Measurements from ENCODE around the gene GPRC5B.

Gene GPRC5B, protein sequence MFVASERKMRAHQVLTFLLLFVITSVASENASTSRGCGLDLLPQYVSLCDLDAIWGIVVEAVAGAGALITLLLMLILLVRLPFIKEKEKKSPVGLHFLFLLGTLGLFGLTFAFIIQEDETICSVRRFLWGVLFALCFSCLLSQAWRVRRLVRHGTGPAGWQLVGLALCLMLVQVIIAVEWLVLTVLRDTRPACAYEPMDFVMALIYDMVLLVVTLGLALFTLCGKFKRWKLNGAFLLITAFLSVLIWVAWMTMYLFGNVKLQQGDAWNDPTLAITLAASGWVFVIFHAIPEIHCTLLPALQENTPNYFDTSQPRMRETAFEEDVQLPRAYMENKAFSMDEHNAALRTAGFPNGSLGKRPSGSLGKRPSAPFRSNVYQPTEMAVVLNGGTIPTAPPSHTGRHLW

DNA sequence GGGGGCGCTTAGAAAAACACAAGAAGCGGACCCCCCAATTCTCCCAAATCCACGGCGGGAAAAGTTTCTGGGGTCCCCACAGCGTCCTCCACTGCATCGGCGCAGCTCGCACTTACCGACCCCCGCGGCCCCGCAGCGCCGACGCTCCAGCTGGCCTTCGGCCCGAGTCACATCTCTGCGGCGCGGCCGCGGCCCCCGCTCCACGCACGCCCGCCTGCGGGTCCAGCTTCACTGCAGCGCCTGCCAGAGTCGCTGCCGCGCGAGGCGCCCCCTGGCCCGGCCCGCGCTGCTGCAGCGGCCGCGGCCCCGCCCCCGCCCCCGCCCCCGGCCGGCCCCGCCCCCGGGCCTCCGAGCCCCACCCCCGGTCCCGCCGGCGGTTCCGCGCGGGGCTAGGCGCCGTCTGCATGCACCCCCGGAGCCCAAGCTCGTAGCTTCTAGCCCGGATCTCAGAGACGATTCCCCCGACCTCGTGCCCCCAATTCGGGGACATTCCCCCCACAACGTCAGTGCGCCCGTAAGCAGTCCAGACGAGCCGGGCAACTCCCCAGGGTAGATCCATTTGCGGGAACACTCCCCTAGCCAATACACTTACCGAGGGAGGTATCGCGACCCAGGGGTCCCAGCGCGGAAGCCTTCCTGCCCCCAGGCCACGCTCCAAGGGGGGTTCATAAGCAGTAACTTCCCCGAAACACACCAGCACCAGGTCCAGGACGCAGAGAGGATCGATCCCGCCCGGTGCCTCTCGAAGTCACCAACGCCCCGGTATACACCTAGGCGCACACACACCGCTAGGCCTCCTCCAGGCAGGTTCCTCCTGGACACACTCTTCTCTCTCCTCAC, at the start of gene GPRC5B:
TSS of gene GPRC5B (minus strand) at position 238 of the 840 bp plus-strand sequence. CDS start 12,003 bp downstream, outside the sequence.
- H3K4me3 ChIP-seq (ENCODE audit: low read length in 2 of 2), result peak within 1 kb of the TSS; percentile 70 to 75
- H3K36me3 ChIP-seq (ENCODE audit: control insufficient read depth in 2 of 2, insufficient read depth in 2 of 2, low read length in 2 of 2), result no peaks in the 10 kb centered on the region
- no peaks in the 10 kb centered on the region for H3K9me3 ChIP-seq (ENCODE audit: control insufficient read depth in 2 of 2, low read length in 2 of 2)
- peaks cover 17 to 38% of the 10 kb centered on the region in 2 donors for H3K27me3 ChIP-seq (ENCODE audit: control insufficient read depth in 1 of 2, insufficient read depth in 2 of 2, low read length in 2 of 2)
- H3K4me1 ChIP-seq (ENCODE audit: control insufficient read depth, insufficient read depth, low read length), result peaks cover 29% of the 10 kb centered on the region
- peak within 1 kb of the TSS in 1 of 2 donors; percentile 32 for H3K9ac ChIP-seq (ENCODE audit: low read length in 2 of 2)
- H3K27ac ChIP-seq (ENCODE audit: low read length), result no peak within 1 kb of the TSS

DNA sequence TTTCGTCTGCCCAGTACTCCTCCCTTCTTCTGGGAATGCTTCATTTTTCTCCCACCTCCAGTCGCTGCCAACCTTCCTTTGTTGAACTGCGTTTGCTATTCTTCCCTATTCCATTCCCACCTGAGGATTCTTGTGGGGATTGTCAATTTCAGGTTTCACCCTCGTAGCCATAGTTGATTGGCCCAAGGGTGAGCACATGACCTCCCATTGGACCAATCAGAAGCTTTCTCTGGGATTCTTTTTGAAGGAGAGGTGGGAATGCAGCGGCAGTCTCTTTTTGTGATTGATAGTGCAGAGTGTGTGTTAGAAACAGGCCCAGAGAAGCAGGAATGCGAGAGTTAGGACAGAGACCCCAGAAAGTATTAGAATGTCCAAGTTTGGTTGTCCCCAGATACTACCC, 49.1 kb upstream of the GPRC5B start:
- H3K27ac ChIP-seq (ENCODE audit: low read length), result no peak overlapping the region
- no peak overlapping the region for H3K4me3 ChIP-seq (ENCODE audit: low read length in 2 of 2)
- H3K27me3 ChIP-seq (ENCODE audit: control insufficient read depth in 1 of 2, insufficient read depth in 2 of 2, low read length in 2 of 2), result peaks cover 0 to 2% of the 10 kb centered on the region in 2 donors
- H3K4me1 ChIP-seq (ENCODE audit: control insufficient read depth, insufficient read depth, low read length), result no peaks in the 10 kb centered on the region
- H3K9ac ChIP-seq (ENCODE audit: low read length in 2 of 2), result no peak overlapping the region
- H3K9me3 ChIP-seq (ENCODE audit: control insufficient read depth in 2 of 2, low read length in 2 of 2), result no peaks in the 10 kb centered on the region
- no peaks in the 10 kb centered on the region for H3K36me3 ChIP-seq (ENCODE audit: control insufficient read depth in 2 of 2, insufficient read depth in 2 of 2, low read length in 2 of 2)

- H3K9me3 ChIP-seq (ENCODE audit: control insufficient read depth in 2 of 2, low read length in 2 of 2), result peaks cover 4 to 5% of the 10 kb centered on the region in 2 donors
- H3K36me3 ChIP-seq (ENCODE audit: control insufficient read depth in 2 of 2, insufficient read depth in 2 of 2, low read length in 2 of 2), result no peaks in the 10 kb centered on the region
- no peak overlapping the region for H3K27ac ChIP-seq (ENCODE audit: low read length)
- H3K4me3 ChIP-seq (ENCODE audit: low read length in 2 of 2), result no peak overlapping the region
- H3K9ac ChIP-seq (ENCODE audit: low read length in 2 of 2), result no peak overlapping the region
- H3K4me1 ChIP-seq (ENCODE audit: control insufficient read depth, insufficient read depth, low read length), result no peaks in the 10 kb centered on the region
- peaks cover 0 to 2% of the 10 kb centered on the region in 2 donors for H3K27me3 ChIP-seq (ENCODE audit: control insufficient read depth in 1 of 2, insufficient read depth in 2 of 2, low read length in 2 of 2)
Observed at GRCh38 chr16:19929062-19929511, 44.4 kb upstream of the GPRC5B start.

DNA sequence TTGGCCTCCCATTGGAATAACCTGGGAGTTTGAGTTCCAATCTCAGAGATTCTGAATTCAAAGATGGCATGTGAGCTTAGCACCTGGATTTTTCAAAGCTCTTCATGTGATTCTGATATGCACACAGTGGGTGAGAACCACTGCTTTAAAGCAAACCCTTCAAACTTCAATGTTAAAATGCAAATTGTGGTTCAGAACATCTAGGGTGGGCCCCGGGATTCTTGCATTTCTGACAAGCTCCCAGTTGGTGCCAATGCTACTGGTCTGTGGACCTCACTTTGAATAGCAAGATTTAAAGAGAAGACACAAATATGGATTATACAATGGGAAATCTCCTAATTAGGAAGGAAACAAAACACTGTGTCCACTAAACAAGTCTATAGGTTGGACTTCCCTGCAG, 43.8 kb upstream of the GPRC5B start:
- Histone ChIP-seq H3K4me1 (ENCODE audit: control insufficient read depth, insufficient read depth, low read length) (no peaks in the 10 kb centered on the region), H3K27ac (ENCODE audit: low read length) (no peak overlapping the region), H3K9me3 (ENCODE audit: control insufficient read depth in 2 of 2, low read length in 2 of 2) (peaks cover 4 to 5% of the 10 kb centered on the region in 2 donors), H3K27me3 (ENCODE audit: control insufficient read depth in 1 of 2, insufficient read depth in 2 of 2, low read length in 2 of 2) (no peaks in the 10 kb centered on the region), H3K36me3 (ENCODE audit: control insufficient read depth in 2 of 2, insufficient read depth in 2 of 2, low read length in 2 of 2) (no peaks in the 10 kb centered on the region), H3K4me3 (ENCODE audit: low read length in 2 of 2) (no peak overlapping the region), H3K9ac (ENCODE audit: low read length in 2 of 2) (no peak overlapping the region)

- peaks cover 4 to 5% of the 10 kb centered on the region in 2 donors for H3K9me3 ChIP-seq (ENCODE audit: control insufficient read depth in 2 of 2, low read length in 2 of 2)
Observed at GRCh38 chr16:19926449-19927390, 42.1 kb upstream of the GPRC5B start.

GRCh38 chr16:19923396-19923795, 38.7 kb upstream of the GPRC5B start:
- Histone ChIP-seq H3K27ac (ENCODE audit: low read length) (no peak overlapping the region), H3K4me3 (ENCODE audit: low read length in 2 of 2) (no peak overlapping the region), H3K9me3 (ENCODE audit: control insufficient read depth in 2 of 2, low read length in 2 of 2) (peaks cover 4 to 5% of the 10 kb centered on the region in 2 donors), H3K36me3 (ENCODE audit: control insufficient read depth in 2 of 2, insufficient read depth in 2 of 2, low read length in 2 of 2) (no peaks in the 10 kb centered on the region), H3K27me3 (ENCODE audit: control insufficient read depth in 1 of 2, insufficient read depth in 2 of 2, low read length in 2 of 2) (peaks cover 0 to 2% of the 10 kb centered on the region in 2 donors), H3K9ac (ENCODE audit: low read length in 2 of 2) (no peak overlapping the region), H3K4me1 (ENCODE audit: control insufficient read depth, insufficient read depth, low read length) (no peaks in the 10 kb centered on the region)

More at GRCh38 chr16:19926449-19927390, 42.1 kb upstream of the GPRC5B start:
- H3K27me3 ChIP-seq (ENCODE audit: control insufficient read depth in 1 of 2, insufficient read depth in 2 of 2, low read length in 2 of 2), result peaks cover 0 to 2% of the 10 kb centered on the region in 2 donors
- H3K9ac ChIP-seq (ENCODE audit: low read length in 2 of 2), result no peak overlapping the region
- H3K36me3 ChIP-seq (ENCODE audit: control insufficient read depth in 2 of 2, insufficient read depth in 2 of 2, low read length in 2 of 2), result no peaks in the 10 kb centered on the region
- H3K4me3 ChIP-seq (ENCODE audit: low read length in 2 of 2), result no peak overlapping the region
- no peak overlapping the region for H3K27ac ChIP-seq (ENCODE audit: low read length)
- no peaks in the 10 kb centered on the region for H3K4me1 ChIP-seq (ENCODE audit: control insufficient read depth, insufficient read depth, low read length)

DNA sequence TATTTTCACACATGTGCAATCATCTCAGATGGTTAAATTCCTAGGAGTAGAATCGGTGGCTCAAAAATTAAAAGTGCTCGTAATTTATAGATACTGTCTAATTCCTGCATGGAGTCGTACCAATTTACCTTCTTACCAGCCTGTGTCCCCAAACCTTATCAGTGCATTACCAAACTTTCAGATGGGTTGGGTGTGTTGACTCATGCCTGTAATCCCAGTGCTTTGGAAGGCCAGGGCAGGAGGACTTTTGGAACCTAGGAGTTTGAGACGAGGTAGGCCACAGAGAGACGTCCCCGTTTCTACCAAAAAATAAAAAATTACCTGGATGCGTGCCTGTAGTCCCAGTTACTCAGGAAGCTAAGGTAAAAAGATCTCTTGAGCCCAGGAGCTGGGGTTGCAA, 34.5 kb upstream of the GPRC5B start:
- Histone ChIP-seq H3K4me1 (ENCODE audit: control insufficient read depth, insufficient read depth, low read length) (no peaks in the 10 kb centered on the region), H3K36me3 (ENCODE audit: control insufficient read depth in 2 of 2, insufficient read depth in 2 of 2, low read length in 2 of 2) (no peaks in the 10 kb centered on the region), H3K9me3 (ENCODE audit: control insufficient read depth in 2 of 2, low read length in 2 of 2) (no peaks in the 10 kb centered on the region), H3K27me3 (ENCODE audit: control insufficient read depth in 1 of 2, insufficient read depth in 2 of 2, low read length in 2 of 2) (peaks cover 0 to 2% of the 10 kb centered on the region in 2 donors), H3K9ac (ENCODE audit: low read length in 2 of 2) (no peak overlapping the region), H3K4me3 (ENCODE audit: low read length in 2 of 2) (no peak overlapping the region), H3K27ac (ENCODE audit: low read length) (no peak overlapping the region)

DNA sequence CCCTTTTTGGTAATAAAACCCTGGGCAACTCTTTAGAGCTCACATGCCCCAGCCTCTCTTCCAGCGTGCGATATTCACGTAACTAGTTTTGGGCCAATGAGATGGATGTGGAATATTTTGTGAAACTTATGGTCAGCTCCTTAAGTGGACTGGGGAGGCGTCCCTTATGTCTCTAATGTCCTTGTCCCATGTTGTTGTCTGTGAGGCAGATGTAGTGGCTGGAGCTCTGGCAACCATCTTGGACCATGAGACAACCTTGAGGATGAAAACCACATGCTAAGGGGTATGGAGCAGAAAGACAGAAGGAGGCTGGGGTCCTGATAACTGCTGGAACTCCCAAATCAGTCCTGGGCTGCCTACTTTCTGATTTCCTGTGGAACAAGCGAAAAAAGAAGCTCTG, 31.4 kb upstream of the GPRC5B start:
- Histone ChIP-seq H3K36me3 (ENCODE audit: control insufficient read depth in 2 of 2, insufficient read depth in 2 of 2, low read length in 2 of 2) (no peaks in the 10 kb centered on the region), H3K9me3 (ENCODE audit: control insufficient read depth in 2 of 2, low read length in 2 of 2) (no peaks in the 10 kb centered on the region), H3K4me3 (ENCODE audit: low read length in 2 of 2) (no peak overlapping the region), H3K9ac (ENCODE audit: low read length in 2 of 2) (no peak overlapping the region), H3K27ac (ENCODE audit: low read length) (no peak overlapping the region), H3K27me3 (ENCODE audit: control insufficient read depth in 1 of 2, insufficient read depth in 2 of 2, low read length in 2 of 2) (no peaks in the 10 kb centered on the region), H3K4me1 (ENCODE audit: control insufficient read depth, insufficient read depth, low read length) (no peaks in the 10 kb centered on the region)

DNA sequence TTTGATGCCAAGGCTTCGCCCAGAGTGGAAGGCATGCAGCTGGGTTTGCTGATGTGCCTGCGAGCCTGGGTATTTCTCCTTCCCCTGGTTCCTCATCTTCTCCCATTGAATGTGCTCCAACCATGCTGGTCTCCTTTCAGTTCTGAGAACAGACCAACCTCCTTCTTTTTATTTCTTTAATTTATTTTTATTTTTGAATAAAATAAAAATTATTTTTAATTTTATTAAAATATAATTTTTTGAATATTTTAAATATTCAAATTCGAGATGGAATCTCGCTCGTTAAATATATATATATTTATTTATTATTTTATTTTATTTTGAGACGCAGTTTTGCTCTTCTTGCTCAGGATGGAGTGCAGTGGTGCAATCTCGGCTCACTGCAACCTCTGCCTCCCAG, 30.2 kb upstream of the GPRC5B start:
- Histone ChIP-seq H3K4me1 (ENCODE audit: control insufficient read depth, insufficient read depth, low read length) (no peaks in the 10 kb centered on the region), H3K4me3 (ENCODE audit: low read length in 2 of 2) (no peak overlapping the region), H3K27ac (ENCODE audit: low read length) (no peak overlapping the region), H3K9me3 (ENCODE audit: control insufficient read depth in 2 of 2, low read length in 2 of 2) (no peaks in the 10 kb centered on the region), H3K27me3 (ENCODE audit: control insufficient read depth in 1 of 2, insufficient read depth in 2 of 2, low read length in 2 of 2) (no peaks in the 10 kb centered on the region), H3K9ac (ENCODE audit: low read length in 2 of 2) (no peak overlapping the region), H3K36me3 (ENCODE audit: control insufficient read depth in 2 of 2, insufficient read depth in 2 of 2, low read length in 2 of 2) (no peaks in the 10 kb centered on the region)

DNA sequence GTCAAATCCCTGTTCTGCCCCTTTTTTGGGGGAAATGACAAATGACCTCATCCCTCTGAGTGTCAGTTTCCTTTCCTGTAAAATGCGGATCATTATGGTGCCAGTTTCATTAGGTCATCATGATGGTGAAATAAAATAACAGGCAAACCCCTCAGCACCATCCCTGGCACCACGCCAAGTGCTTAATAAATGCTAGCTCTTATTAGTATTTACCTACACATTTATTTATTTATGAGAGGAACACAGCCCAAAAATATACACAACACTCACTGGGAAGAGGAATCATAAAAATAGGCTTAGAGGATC, 28.6 kb upstream of the GPRC5B start:
- no peaks in the 10 kb centered on the region for H3K4me1 ChIP-seq (ENCODE audit: control insufficient read depth, insufficient read depth, low read length)
- no peaks in the 10 kb centered on the region for H3K36me3 ChIP-seq (ENCODE audit: control insufficient read depth in 2 of 2, insufficient read depth in 2 of 2, low read length in 2 of 2)
- H3K9ac ChIP-seq (ENCODE audit: low read length in 2 of 2), result no peak overlapping the region
- H3K4me3 ChIP-seq (ENCODE audit: low read length in 2 of 2), result no peak overlapping the region
- no peak overlapping the region for H3K27ac ChIP-seq (ENCODE audit: low read length)
- H3K9me3 ChIP-seq (ENCODE audit: control insufficient read depth in 2 of 2, low read length in 2 of 2), result no peaks in the 10 kb centered on the region
- peaks cover 0 to under 1% of the 10 kb centered on the region in 2 donors for H3K27me3 ChIP-seq (ENCODE audit: control insufficient read depth in 1 of 2, insufficient read depth in 2 of 2, low read length in 2 of 2)

All from stomach smooth muscle (tissue), 2 donors.